Left lung (tissue), 10 donors: Measurements from ENCODE around the gene SLC16A4. TPM values are rescaled to one million over a fixed set of nuclear protein-coding genes. Genes with fewer than 3 reads are reported as not detected.

Experiments
- ATAC-seq: fragments of 200-7000 bp; cut with Tn5 transposase; one replicate; pipeline ENCODE4 v1.9.1; 2020; ENCODE audit warnings: moderate library complexity
- DNase-seq, 4 donors: peaks; one replicate each; pipeline ENCODE4 v3.0.0-alpha.2; 2013 to 2020
- H3K27ac ChIP-seq, 2 donors: fragments of 200-600 bp; sonication (generic) in 1 of 2; one replicate each; pipeline versions ENCODE4 v1.5.0 to v1.8.0; 2020 to 2021
- H3K27me3 ChIP-seq, 2 donors: fragments of 200-600 bp; sonication (generic) in 1 of 2; one replicate each; pipeline versions ENCODE4 v1.5.0 to v1.8.0; 2020 to 2021
- H3K36me3 ChIP-seq, 2 donors: fragments of 200-600 bp; sonication (generic) in 1 of 2; one replicate each; pipeline versions ENCODE4 v1.5.0 to v1.8.0; 2020 to 2021
- H3K4me1 ChIP-seq, 2 donors: fragments of 200-600 bp; one replicate each; pipeline ENCODE4 v1.8.0; 2021
- H3K4me3 ChIP-seq, 2 donors: fragments of 200-600 bp; sonication (generic) in 1 of 2; one replicate each; pipeline versions ENCODE4 v1.5.0 to v1.8.0; 2020 to 2021; ENCODE audit warnings: mild to moderate bottlenecking in 1 of 2
- H3K9me3 ChIP-seq, 2 donors: fragments of 200-600 bp; sonication (generic) in 1 of 2; one replicate each; pipeline versions ENCODE4 v1.5.0 to v1.8.0; 2020 to 2021
- intact Hi-C, 2 donors: fragments of 100-400 bp; cut with DNase I; formaldehyde crosslinking; loops; one replicate each; pipeline versions ENCODE4 v1.11.2 to v1.14.2; 2022
- polyA plus RNA-seq, 6 donors: library from polyadenylated mRNA; unstranded; fragments of 120-200 nt; gene quantifications; one replicate each; pipeline ENCODE4 v1.2.1, GENCODE V29; 2013; ENCODE audit not compliant: insufficient read length in 6 of 6
- total RNA-seq, 2 donors: library from RNA; stranded (reverse); fragmentation: NEBNext Ultra II Directional; extraction: Animal tissue kit (Norgen Biotek cat#: 25700); gene quantifications; one replicate each; pipeline ENCODE4 v1.2.1, GENCODE V29; 2021
- TF ChIP-seq, protein P1 (sequence below), 2 donors: fragments of 200-600 bp; sonication (generic) in 1 of 2; IDR thresholded peaks; one replicate each; pipeline versions ENCODE4 v1.5.0 to v1.8.0; 2021; ENCODE audit warnings: antibody characterized with exemption in 2 of 2
- donor health status: DM: no; HTN: yes; CAD: no.
- donor health status: DM: no; HTN: no; CAD: no.

Gene SLC16A4
- total and polyA plus RNA-seq, 8 donors: 6.1 to 40.5 (median 8.0) TPM

DNA sequence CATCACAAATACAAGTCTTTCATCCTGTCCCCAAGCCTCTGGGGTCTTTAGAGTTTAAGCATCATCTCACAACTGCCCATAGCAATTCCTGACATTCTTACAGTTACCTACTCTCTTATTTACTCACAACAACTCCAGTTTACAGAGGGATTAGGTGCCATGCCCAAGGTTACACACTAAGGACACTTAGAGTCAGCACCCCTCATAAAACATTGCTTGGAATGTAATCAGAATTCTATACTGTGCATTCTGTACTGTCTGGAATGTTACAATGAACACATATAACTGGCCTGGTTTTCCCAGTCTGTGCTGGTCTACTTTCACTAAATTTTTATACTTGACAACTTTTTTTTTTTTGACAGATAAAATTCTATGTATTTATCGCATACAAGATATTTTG lies 66.2 kb downstream of the SLC16A4 start:
- no peak for DNase-seq
- no peaks in the 10 kb centered on the region for H3K36me3 ChIP-seq
- no peak overlapping the region for H3K4me3 ChIP-seq
- H3K27me3 ChIP-seq: no peaks in the 10 kb centered on the region
- no peak overlapping the region for H3K27ac ChIP-seq
- no peaks in the 10 kb centered on the region for H3K9me3 ChIP-seq
- no peaks in the 10 kb centered on the region for H3K4me1 ChIP-seq
- TF ChIP-seq, protein P1, sequence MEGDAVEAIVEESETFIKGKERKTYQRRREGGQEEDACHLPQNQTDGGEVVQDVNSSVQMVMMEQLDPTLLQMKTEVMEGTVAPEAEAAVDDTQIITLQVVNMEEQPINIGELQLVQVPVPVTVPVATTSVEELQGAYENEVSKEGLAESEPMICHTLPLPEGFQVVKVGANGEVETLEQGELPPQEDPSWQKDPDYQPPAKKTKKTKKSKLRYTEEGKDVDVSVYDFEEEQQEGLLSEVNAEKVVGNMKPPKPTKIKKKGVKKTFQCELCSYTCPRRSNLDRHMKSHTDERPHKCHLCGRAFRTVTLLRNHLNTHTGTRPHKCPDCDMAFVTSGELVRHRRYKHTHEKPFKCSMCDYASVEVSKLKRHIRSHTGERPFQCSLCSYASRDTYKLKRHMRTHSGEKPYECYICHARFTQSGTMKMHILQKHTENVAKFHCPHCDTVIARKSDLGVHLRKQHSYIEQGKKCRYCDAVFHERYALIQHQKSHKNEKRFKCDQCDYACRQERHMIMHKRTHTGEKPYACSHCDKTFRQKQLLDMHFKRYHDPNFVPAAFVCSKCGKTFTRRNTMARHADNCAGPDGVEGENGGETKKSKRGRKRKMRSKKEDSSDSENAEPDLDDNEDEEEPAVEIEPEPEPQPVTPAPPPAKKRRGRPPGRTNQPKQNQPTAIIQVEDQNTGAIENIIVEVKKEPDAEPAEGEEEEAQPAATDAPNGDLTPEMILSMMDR (IDR thresholded peaks at IDR 0.05): no peak
- intact Hi-C loops: no loop called here
- no peak for ATAC-seq

DNA sequence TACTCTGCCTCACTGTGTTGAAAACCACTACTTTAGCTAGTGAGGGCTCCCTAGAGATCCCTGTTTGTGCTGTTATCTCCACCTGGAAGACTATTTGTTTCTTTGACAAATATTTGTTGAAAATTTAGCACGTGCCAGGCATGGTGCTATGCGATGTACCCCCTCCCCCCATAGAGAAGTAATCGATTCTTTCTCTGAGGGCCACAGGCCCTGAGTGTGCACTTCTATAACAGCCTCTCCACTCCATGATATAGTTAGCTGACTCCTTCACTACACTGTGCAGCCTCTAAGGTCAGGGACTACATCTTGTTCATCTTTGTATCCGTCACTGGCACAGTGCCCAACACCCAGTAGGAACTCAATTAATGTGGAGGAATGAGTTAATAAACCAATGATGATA lies 69.0 kb downstream of the SLC16A4 start:
- no peaks in the 10 kb centered on the region for H3K4me1 ChIP-seq
- ATAC-seq (no peak), DNase-seq (no peak)
- no peaks in the 10 kb centered on the region for H3K9me3 ChIP-seq
- TF ChIP-seq, protein P1 (IDR thresholded peaks at IDR 0.05): no peak
- intact Hi-C loops: no loop called here
- H3K36me3 ChIP-seq: no peaks in the 10 kb centered on the region
- no peaks in the 10 kb centered on the region for H3K27me3 ChIP-seq
- no peak overlapping the region for H3K27ac ChIP-seq
- H3K4me3 ChIP-seq: no peak overlapping the region

DNA sequence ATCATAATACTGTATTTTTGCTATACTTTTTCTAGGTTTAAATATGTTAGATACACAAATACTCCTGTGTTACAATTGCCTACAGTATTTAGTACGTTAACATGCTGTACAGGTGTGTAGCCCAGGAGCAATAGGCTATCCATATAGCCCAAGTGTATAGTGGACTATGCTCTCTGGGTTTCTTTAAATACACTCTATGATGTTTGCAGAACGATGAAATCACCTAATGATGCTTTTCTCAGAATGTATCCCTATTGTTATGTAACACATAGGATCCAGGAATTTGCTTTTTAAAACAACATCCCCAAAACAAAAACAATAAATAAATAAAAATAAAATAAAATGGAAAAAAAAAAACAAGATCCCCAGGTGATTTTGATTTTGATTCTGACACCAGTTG lies 69.8 kb downstream of the SLC16A4 start:
- no peaks in the 10 kb centered on the region for H3K27me3 ChIP-seq
- ATAC-seq (no peak), DNase-seq (no peak)
- no peaks in the 10 kb centered on the region for H3K4me1 ChIP-seq
- no peaks in the 10 kb centered on the region for H3K36me3 ChIP-seq
- H3K27ac ChIP-seq: no peak overlapping the region
- intact Hi-C loops: no loop called here
- no peaks in the 10 kb centered on the region for H3K9me3 ChIP-seq
- TF ChIP-seq, protein P1 (IDR thresholded peaks at IDR 0.05): no peak
- H3K4me3 ChIP-seq: no peak overlapping the region

DNA sequence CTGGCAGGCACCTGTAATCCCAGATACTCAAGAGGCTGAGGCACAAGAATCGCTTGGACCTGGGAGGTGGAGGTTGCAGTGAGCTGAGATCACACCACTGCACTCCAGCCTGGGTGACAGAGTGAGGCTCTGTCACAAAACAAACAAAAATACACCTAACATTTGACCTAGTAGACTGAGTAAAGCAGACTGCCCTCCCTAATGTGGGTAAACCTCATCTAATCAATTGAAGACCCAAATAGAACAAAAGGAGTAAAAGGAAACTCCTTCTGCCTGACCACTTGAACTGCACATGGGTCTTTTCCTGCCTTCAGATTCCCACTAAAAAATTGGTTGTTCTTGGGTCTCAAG lies 70.7 kb downstream of the SLC16A4 start:
- Histone ChIP-seq H3K4me3 (no peak overlapping the region), H3K9me3 (no peaks in the 10 kb centered on the region), H3K27me3 (no peaks in the 10 kb centered on the region), H3K27ac (no peak overlapping the region), H3K36me3 (no peaks in the 10 kb centered on the region), H3K4me1 (no peaks in the 10 kb centered on the region)
- DNase-seq: no peak
- intact Hi-C loops: no loop called here
- no peak for ATAC-seq
- TF ChIP-seq, protein P1 (IDR thresholded peaks at IDR 0.05): no peak

DNA sequence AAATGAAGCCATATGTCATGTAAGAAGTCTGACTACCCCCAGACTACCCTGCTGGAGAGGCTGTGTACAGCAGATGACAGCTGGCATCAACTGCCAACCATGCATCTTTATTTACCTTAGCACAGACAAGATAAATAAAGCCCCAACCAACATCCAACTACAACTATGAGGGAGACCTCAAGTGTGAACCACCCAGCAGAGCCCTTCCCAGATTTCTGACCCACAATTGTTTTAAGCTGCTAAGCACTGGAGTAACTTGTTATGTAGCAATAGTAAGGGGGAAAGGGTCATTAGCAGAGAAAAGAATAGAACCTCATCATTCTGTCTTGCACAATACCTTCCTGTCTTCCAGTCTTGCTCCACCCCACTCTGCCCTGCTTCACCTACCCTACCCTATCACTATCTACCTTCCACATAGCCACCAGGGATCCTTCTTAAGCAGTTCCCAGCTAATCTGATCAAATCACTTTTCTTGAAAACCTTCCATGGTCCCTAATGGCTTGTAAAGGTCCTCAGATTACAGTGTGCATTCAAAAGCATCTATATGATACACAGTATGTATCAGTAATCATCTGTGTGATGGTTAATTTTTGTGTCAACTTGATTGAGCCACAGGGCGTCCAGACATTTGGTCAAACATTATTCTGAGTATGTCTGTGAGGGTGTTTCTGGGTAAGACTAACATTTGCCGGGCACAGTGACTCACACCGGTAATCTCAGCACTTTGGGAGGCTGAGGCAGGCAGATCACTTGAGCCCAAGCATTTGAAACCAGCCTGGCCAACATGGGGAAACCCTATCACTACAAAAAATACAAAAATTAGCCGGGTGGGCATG lies 71.3 kb downstream of the SLC16A4 start:
- Histone ChIP-seq H3K4me1 (no peaks in the 10 kb centered on the region), H3K4me3 (no peak overlapping the region), H3K27ac (peak overlapping the region in 1 of 2 donors; percentile 35), H3K27me3 (no peaks in the 10 kb centered on the region), H3K36me3 (no peaks in the 10 kb centered on the region), H3K9me3 (no peaks in the 10 kb centered on the region)
- intact Hi-C loops: loop anchor here (10.0 kb wide), 2 partner anchors 115 to 145 kb away; no protein-coding TSS in a partner anchor
- ATAC-seq (no peak), DNase-seq (no peak)
- TF ChIP-seq, protein P1 (IDR thresholded peaks at IDR 0.05): no peak
